H9 (cell line): ENCODE results near the gene GTF3C5. TPM values are rescaled to one million over a fixed set of nuclear protein-coding genes. Genes with fewer than 3 reads are reported as not detected.

Experiments
- DNase-seq: peaks from one replicate; pipeline ENCODE4 v3.0.0-alpha.2; 2017
- H2AFZ ChIP-seq: one replicate; pipeline ENCODE4 v1.6.1; 2013; ENCODE audit warnings: mild to moderate bottlenecking, low read length, control low read depth, moderate library complexity
- H2AK5ac ChIP-seq: 2 replicates; pipeline ENCODE4 v1.6.1; 2013; ENCODE audit warnings: low read length, control low read depth, mixed read lengths; ENCODE audit not compliant: insufficient read length
- H2BK120ac ChIP-seq: one replicate; pipeline ENCODE4 v1.6.1; 2013; ENCODE audit warnings: low read depth, mild to moderate bottlenecking, low read length, control low read depth, inconsistent platforms; ENCODE audit not compliant: poor library complexity, severe bottlenecking
- H2BK12ac ChIP-seq: 2 replicates; pipeline ENCODE4 v1.6.1; 2013; ENCODE audit warnings: low read length, control low read depth, mixed read lengths, low read depth; ENCODE audit not compliant: insufficient read length
- H2BK15ac ChIP-seq: 2 replicates; pipeline ENCODE4 v1.6.1; 2013; ENCODE audit warnings: low read depth, low read length, control low read depth
- H2BK20ac ChIP-seq: one replicate; pipeline ENCODE4 v1.6.1; 2013; ENCODE audit warnings: low read depth, mild to moderate bottlenecking, low read length, control low read depth, inconsistent platforms; ENCODE audit not compliant: poor library complexity, severe bottlenecking
- H2BK5ac ChIP-seq: 2 replicates; pipeline ENCODE4 v1.6.1; 2013; ENCODE audit warnings: low read length, control low read depth, mixed read lengths; ENCODE audit not compliant: insufficient read length
- H3K14ac ChIP-seq: 2 replicates; pipeline ENCODE4 v1.6.1; 2013; ENCODE audit warnings: low read length, control low read depth; ENCODE audit not compliant: insufficient read depth
- H3K18ac ChIP-seq: 2 replicates; pipeline ENCODE4 v1.6.1; 2013; ENCODE audit warnings: low read depth, mild to moderate bottlenecking, mixed read lengths, low read length, control low read depth; ENCODE audit not compliant: insufficient read length
- H3K23ac ChIP-seq: 2 replicates; pipeline ENCODE4 v1.6.1; 2013; ENCODE audit warnings: low read length, control low read depth, mixed read lengths, low read depth; ENCODE audit not compliant: insufficient read length
- H3K23me2 ChIP-seq: 2 replicates; pipeline ENCODE4 v1.6.1; 2013; ENCODE audit warnings: low read depth, mild to moderate bottlenecking, mixed read lengths, low read length, control low read depth; ENCODE audit not compliant: insufficient read length, poor library complexity, severe bottlenecking
- H3K27ac ChIP-seq: 2 replicates; pipeline ENCODE4 v1.5.1; 2013; ENCODE audit warnings: low read length, control low read depth, mixed read lengths, low read depth; ENCODE audit not compliant: insufficient read length
- H3K27me3 ChIP-seq: 2 replicates; pipeline ENCODE4 v1.6.1; 2013; ENCODE audit warnings: low read length, control low read depth, inconsistent platforms; ENCODE audit not compliant: insufficient read depth
- H3K4ac ChIP-seq: 2 replicates; pipeline ENCODE4 v1.6.1; 2013; ENCODE audit warnings: low read depth, mild to moderate bottlenecking, control low read depth, inconsistent platforms, low read length, moderate library complexity
- H3K4me1 ChIP-seq: 2 replicates; pipeline ENCODE4 v1.6.1; 2013; ENCODE audit warnings: low read length, control low read depth, inconsistent platforms; ENCODE audit not compliant: insufficient read depth
- H3K4me2 ChIP-seq: 2 replicates; pipeline ENCODE4 v1.6.1; 2013; ENCODE audit warnings: low read length, control low read depth, mixed read lengths; ENCODE audit not compliant: insufficient read length, insufficient read depth
- H3K56ac ChIP-seq: 2 replicates; pipeline ENCODE4 v1.6.1; 2013; ENCODE audit warnings: low read depth, mild to moderate bottlenecking, mixed read lengths, low read length, control low read depth; ENCODE audit not compliant: insufficient read length
- H3K79me1 ChIP-seq: 2 replicates; pipeline ENCODE4 v1.6.1; 2013; ENCODE audit warnings: low read depth, mild to moderate bottlenecking, moderate library complexity, low read length, control low read depth, inconsistent platforms; ENCODE audit not compliant: insufficient read depth, poor library complexity, severe bottlenecking
- H3K79me2 ChIP-seq: 2 replicates; pipeline ENCODE4 v1.6.1; 2013; ENCODE audit warnings: low read length, control low read depth, inconsistent platforms; ENCODE audit not compliant: insufficient read depth
- H3K9ac ChIP-seq: 2 replicates; pipeline ENCODE4 v1.6.1; 2013; ENCODE audit warnings: low read length, control low read depth, mixed read lengths; ENCODE audit not compliant: insufficient read length; ENCODE audit errors: extremely low read depth
- H3K9me3 ChIP-seq: one replicate; pipeline ENCODE4 v1.6.1; 2013; ENCODE audit warnings: low read depth, low read length, inconsistent platforms; ENCODE audit not compliant: control insufficient read depth
- H3T11ph ChIP-seq: one replicate; pipeline ENCODE4 v1.6.1; 2013; ENCODE audit warnings: mild to moderate bottlenecking, low read length, control low read depth, inconsistent platforms
- H4K20me1 ChIP-seq: one replicate; pipeline ENCODE4 v1.6.1; 2013; ENCODE audit not compliant: control insufficient read depth, insufficient read length, insufficient read depth
- H4K5ac ChIP-seq: 2 replicates; pipeline ENCODE4 v1.6.1; 2013; ENCODE audit warnings: low read depth, mild to moderate bottlenecking, mixed read lengths, low read length, control low read depth; ENCODE audit not compliant: insufficient read length
- H4K8ac ChIP-seq: replicated peaks from 2 replicates; pipeline ENCODE4 v1.6.1; 2013; ENCODE audit warnings: low read length, control low read depth, mixed read lengths, low read depth; ENCODE audit not compliant: insufficient read length
- H4K91ac ChIP-seq: 2 replicates; pipeline ENCODE4 v1.6.1; 2013; ENCODE audit warnings: low read depth, mild to moderate bottlenecking, moderate library complexity, mixed read lengths, low read length, control low read depth; ENCODE audit not compliant: insufficient read length
- H3K27ac Mint-ChIP-seq, 3 experiments: 2 replicates in 2 of 3; 3 replicates in 1 of 3; pipeline ENCODE4 v1.8.0; 2020 to 2021; ENCODE audit warnings: mixed read lengths in 3 of 3, mild to moderate bottlenecking in 1 of 3, moderate library complexity in 1 of 3
- H3K27me3 Mint-ChIP-seq: 2 replicates; pipeline ENCODE4 v1.8.0; 2021; ENCODE audit warnings: low read depth, mild to moderate bottlenecking, moderate library complexity, mixed read lengths
- H3K36me3 Mint-ChIP-seq, 3 experiments: 2 replicates in 2 of 3; 3 replicates in 1 of 3; pipeline ENCODE4 v1.8.0; 2020 to 2021; ENCODE audit warnings: low read depth in 3 of 3, mixed read lengths in 3 of 3; ENCODE audit not compliant: insufficient read depth in 1 of 3
- H3K4me1 Mint-ChIP-seq, 2 experiments: 2 replicates each; pipeline ENCODE4 v1.8.0; 2020; ENCODE audit warnings: mixed read lengths in 2 of 2
- H3K4me3 Mint-ChIP-seq, 2 experiments: 2 replicates in 1 of 2; 3 replicates in 1 of 2; pipeline ENCODE4 v1.8.0; 2020 to 2021; ENCODE audit warnings: mild to moderate bottlenecking in 2 of 2, mixed read lengths in 2 of 2, moderate library complexity in 1 of 2
- H3K9me3 Mint-ChIP-seq, 2 experiments: 2 replicates in 1 of 2; 3 replicates in 1 of 2; pipeline ENCODE4 v1.8.0; 2020; ENCODE audit warnings: mild to moderate bottlenecking in 2 of 2, mixed read lengths in 2 of 2, moderate library complexity in 1 of 2
- CTCF ChIP-seq: fragments of 200-600 bp; sonication (generic); conservative IDR thresholded peaks from 3 replicates; pipeline ENCODE4 v1.8.0; 2021; ENCODE audit warnings: antibody characterized with exemption, mild to moderate bottlenecking
- WGBS: extraction: QIAGEN DNeasy Blood & Tissue Kit; methylation state at CpG from one replicate; pipeline ENCODE4 v1.1.7; 2013; ENCODE audit warnings: missing lambda C conversion rate, low lambda C conversion rate, mixed read lengths; ENCODE audit not compliant: insufficient read length; ENCODE audit errors: extremely low coverage; 5-methylcytosine and 5-hydroxymethylcytosine counted together
- total RNA-seq: library from RNA; stranded (reverse); gene quantifications from 2 replicates; pipeline ENCODE4 v1.2.1, GENCODE V29; 2021

The GTF3C5 gene
- total RNA-seq, 1 experiment from 2014 or later: 88.9 TPM

- Histone ChIP-seq H2BK12ac (no peak overlapping the region), H3T11ph (no peak overlapping the region), H3K14ac (no peak overlapping the region), H3K9me3 (no peaks in the 10 kb centered on the region), H4K5ac (no peak overlapping the region), H3K9ac (no peak overlapping the region), H4K20me1 (no peaks in the 10 kb centered on the region), H3K27me3 (peaks cover 6% of the 10 kb centered on the region; the same call in 1 of the 2 replicates), H3K4me1 (no peaks in the 10 kb centered on the region; the same call in 1 of the 2 replicates), H2AFZ (no peak overlapping the region), H4K91ac (no peak overlapping the region), H3K27ac (no peak overlapping the region), H2BK120ac (no peak overlapping the region), H2AK5ac (no peak overlapping the region), H3K23me2 (no peaks in the 10 kb centered on the region), H4K8ac (no peak overlapping the region), H3K56ac (no peak overlapping the region), H2BK15ac (no peak overlapping the region), H2BK20ac (no peak overlapping the region), H3K4me2 (no peak overlapping the region), H3K79me1 (no peaks in the 10 kb centered on the region), H3K23ac (no peak overlapping the region), H2BK5ac (no peak overlapping the region), H3K4ac (no peak overlapping the region), H3K79me2 (no peaks in the 10 kb centered on the region), H3K18ac (no peak overlapping the region)
- Mint-ChIP-seq H3K4me3 (no peak overlapping the region), H3K9me3 (peaks cover 4 to 7% of the 10 kb centered on the region in 2 experiments; a peak in 3 of 5 replicates), H3K27me3 (peaks cover 90% of the 10 kb centered on the region), H3K27ac (no peak overlapping the region), H3K36me3 (no peaks in the 10 kb centered on the region), H3K4me1 (peaks cover 15 to 19% of the 10 kb centered on the region in 2 experiments)
- no peak for TF ChIP-seq CTCF
- no peak for DNase-seq
- no CpG with 5 or more reads among the region's 2 CpGs for WGBS
These were observed 22.0 kb upstream of the GTF3C5 start for GRCh38 chr9:133008824-133009223.
